ENCODE results near the gene ZC3H6. TPM values are rescaled to one million over a fixed set of nuclear protein-coding genes. Genes with fewer than 3 reads are reported as not detected.

ZC3H6 gene
- 21.8 TPM for total RNA-seq
- long read RNA-seq, full-length matches to known transcripts = 1 of 20 reads
- long read RNA-seq, partial matches to known transcripts = 12 of 20 reads
- long read RNA-seq, other reads (novel, unspliced or antisense) = 7 of 20 reads

DNA sequence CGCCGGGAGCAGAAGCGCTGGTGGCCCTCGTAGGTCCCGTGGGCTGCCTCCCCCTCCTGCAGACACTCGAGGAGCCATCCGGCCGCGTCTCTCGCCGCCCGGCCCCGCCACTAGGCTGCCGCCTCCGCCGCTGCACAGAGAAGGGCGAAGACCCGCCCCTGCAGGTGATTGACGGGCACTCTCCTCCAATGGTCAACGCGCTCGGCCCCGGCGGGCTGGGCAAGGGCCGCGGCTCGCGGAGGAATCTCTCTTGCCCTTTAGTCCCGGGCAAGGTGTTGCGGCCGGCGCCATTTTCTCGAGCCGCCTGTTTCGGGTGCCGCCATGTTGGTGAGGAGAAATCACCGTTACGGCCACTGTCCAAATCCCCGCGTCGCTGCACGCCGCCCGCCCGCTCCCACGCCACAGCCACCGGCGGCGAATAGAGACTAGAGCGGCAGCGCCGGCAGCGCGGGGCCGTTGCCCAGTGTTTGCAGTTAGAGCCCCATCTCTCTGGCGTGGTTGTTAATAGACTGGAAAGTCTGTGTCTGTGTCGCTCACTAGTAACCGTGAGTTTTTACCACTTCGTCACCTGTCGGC, at the start of gene ZC3H6:
Gene ZC3H6, plus strand, starts transcription at position 287 of the 576 bp plus-strand sequence. CDS start 398 bp downstream, outside the sequence.
- intact Hi-C loops (cut with micrococcal nuclease) = no loop called here
- peak; percentile 98 for ATAC-seq
- DNase-seq = peak; percentile 99

- DNase-seq (no peak), ATAC-seq (peak; percentile 21)
Measured at GRCh38 chr2:112229348-112229747, 46.0 kb upstream of the ZC3H6 start.

DNA sequence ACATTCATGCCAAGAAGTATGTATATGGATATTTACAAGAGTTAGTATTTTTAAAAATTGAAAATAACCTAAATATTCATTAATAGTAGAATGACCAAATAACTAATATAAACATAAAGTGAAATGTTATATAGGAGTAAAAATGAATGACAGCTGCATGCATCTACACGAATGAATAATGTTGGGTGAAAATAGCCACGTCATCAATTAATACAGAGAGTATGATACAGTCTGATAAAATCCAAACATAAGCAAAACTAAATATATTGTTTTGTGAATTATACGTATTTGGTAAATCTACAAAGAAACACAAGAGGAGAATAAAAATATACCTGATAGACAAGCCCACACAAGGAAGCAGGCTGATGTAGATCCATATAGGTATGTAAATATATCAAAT, 45.0 kb upstream of the ZC3H6 start:
- no peak for DNase-seq
- ATAC-seq = no peak
- intact Hi-C loops (cut with micrococcal nuclease) = no loop called here

More at GRCh38 chr2:112229348-112229747, 46.0 kb upstream of the ZC3H6 start:
- intact Hi-C loops (cut with micrococcal nuclease) = no loop called here

GRCh38 chr2:112239862-112240261, 35.5 kb upstream of the ZC3H6 start:
- no peak for DNase-seq
- no peak for ATAC-seq
- intact Hi-C loops (cut with micrococcal nuclease) = no loop called here

DNA sequence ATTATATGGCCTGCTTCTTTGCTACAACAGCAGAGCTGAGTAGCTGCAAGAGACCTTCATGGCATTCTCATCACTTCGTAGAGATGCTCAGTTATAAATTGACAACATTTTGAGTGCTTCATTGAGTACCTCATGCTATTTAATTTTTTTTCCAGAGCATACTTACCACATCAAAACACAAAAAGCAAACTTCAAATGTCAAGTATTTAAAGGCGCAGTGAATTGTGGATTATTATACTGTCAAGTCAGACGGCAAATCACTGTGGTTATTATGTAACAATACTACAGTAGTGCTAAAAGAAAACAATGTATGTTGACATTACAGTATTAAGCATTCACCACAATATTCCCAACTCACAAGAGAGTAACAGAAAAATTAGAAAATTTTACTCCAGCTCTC, 33.0 kb upstream of the ZC3H6 start:
- ATAC-seq (no peak), DNase-seq (no peak)
- intact Hi-C loops (cut with micrococcal nuclease) = no loop called here

DNA sequence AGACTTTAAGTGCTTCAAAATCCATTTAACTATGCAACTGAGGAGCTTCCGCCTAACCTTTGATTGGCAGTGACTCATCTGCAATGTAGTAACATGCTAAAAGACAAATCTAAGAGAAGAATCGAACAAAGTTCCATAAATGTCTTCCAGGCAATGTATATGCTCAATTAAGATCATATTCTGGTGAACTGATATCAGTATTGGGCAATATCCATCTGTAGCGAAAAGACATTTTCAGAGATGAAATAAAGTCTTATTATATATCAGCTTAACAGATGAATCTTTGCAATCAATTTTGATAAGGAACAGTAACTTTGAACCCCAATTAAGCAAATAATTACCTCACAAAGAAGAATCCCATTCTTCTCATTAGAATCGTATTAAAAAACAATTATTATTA, 32.2 kb upstream of the ZC3H6 start:
- ATAC-seq = no peak
- no peak for DNase-seq
- intact Hi-C loops (cut with micrococcal nuclease) = no loop called here

- ATAC-seq = no peak
- intact Hi-C loops (cut with micrococcal nuclease) = no loop called here
- no peak for DNase-seq
Measured at GRCh38 chr2:112244854-112245253, 30.5 kb upstream of the ZC3H6 start.

DNA sequence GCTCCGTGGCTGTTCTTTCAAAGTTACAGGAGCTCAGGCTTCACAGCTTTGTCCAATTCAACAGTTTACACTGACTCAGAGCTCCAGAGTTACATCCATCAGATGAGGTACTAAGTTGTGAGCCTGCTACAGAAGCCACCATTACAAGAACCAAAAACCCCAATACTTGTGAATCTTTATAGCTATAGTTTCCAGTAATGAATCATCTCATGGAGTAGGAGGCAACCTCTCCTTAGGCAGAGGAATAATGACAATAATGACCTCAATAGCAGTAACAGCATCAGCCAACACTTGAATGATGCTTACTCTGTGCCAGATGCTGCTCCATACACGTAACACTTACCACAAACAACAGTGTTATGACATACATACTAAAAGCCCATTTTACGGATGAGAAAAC, 24.1 kb upstream of the ZC3H6 start:
- no peak for ATAC-seq
- intact Hi-C loops (cut with micrococcal nuclease) = no loop called here

GRCh38 chr2:112253261-112253815, 22.1 kb upstream of the ZC3H6 start:
- ATAC-seq = no peak
- intact Hi-C loops (cut with micrococcal nuclease) = no loop called here
- no peak for DNase-seq

More for the DNA sequence above, 24.1 kb upstream of the ZC3H6 start:
- DNase-seq = no peak

DNA sequence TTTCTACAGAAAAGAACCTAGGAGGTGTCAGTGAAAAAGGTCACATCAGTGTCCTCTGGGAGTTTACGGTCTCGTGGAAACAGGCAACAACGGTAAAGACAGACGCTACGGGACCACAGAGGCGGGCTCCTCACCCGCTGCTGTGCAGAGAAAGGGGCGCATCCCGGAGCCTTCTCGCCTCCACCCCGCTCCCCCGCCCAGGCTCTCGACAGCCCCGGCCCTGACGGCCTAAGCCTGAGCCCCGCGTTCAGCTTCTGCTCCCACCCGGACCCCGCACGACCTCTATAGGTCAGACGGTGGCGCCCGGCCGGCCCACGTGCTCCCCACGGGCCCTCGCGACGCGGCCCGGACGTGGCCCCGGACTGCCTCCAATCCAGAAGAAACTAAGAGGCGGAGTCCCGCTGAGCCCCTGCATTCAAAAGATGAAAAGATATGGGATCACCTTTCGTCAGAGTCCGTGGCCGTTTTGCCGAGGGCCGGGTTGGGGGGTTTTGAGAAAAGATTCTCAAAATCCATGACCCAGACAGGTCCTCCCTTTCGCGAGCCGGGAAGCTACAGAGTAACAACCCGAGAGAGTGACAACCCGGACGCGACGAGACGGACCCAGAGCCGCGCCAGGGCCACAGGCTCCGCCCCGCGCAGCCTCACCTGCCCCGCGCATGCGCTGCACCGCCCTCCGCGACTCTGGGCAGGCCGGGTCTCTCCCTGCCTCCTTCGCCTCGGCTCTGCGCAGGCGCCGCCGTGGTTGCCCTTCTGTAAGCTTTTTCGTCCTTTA, 20.7 kb upstream of the ZC3H6 start, which contains the start of gene ZC3H8:
Gene ZC3H8, minus strand, starts transcription at position 577 of the 775 bp plus-strand sequence. Its CDS starts 61 bp downstream, at position 516.
- intact Hi-C loops (cut with micrococcal nuclease) = no loop called here
- ATAC-seq (peak; percentile 99), DNase-seq (peak; percentile 98)

DNA sequence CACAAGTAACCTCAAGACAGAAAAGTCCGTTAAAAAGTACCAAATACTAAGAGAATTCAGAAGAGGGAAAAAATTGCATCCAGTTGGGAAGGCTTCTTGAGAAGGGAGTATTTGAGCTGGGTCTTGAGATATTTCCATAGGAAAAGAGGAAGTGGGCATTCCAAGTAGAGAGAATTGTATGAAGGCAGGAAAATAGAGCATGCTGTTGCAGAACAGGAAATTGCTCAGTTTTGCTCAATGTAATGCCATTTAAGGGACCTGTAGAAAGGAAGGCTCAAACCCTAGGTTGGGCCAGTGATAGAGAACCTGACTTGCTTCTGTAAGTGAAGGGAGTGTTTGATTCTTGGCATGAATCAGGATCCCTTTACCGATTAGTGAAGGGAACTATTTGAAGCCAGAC, 19.5 kb upstream of the ZC3H6 start:
- intact Hi-C loops (cut with micrococcal nuclease) = no loop called here
- ATAC-seq (no peak), DNase-seq (no peak)

DNA sequence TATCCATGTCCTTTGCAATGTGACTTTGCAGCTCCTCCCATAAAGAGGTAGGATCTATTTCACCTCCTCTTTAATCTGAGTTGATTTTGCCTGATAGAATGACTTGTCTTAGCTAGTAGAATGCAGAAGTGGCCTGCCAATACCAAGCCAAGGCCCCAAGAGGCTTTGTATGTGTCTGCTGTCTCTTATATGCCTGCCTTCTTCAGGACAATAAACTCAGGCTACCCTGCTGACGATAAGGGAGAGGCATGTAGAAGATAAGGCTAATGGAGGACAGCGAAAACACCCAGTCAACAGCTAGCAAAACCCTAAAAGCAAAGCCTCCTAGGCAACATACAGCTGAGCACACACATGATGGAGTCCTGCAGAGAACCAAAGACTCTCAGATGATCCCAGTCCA, 18.7 kb upstream of the ZC3H6 start:
- intact Hi-C loops (cut with micrococcal nuclease) = no loop called here
- no peak for DNase-seq
- ATAC-seq = no peak

DNA sequence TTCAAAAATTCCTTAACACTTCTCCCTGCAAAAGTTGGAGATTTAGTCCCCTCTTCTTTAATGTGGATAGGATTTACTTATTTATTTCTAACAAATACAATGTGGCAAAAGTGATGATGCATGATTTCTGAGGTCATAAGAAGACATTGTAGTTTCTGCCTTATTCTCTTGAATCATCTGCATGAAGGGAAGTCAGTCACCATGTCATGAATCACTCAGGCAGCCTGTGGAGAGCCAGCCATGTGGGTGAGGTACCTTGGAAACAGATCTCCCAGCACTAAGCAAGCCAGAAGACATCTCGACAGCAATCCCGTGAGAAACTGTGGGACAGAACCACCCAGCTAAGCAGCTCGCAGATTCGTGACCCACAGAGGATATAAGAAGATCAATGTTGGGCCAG, 17.8 kb upstream of the ZC3H6 start:
- intact Hi-C loops (cut with micrococcal nuclease) = no loop called here
- ATAC-seq (no peak), DNase-seq (no peak)

DNA sequence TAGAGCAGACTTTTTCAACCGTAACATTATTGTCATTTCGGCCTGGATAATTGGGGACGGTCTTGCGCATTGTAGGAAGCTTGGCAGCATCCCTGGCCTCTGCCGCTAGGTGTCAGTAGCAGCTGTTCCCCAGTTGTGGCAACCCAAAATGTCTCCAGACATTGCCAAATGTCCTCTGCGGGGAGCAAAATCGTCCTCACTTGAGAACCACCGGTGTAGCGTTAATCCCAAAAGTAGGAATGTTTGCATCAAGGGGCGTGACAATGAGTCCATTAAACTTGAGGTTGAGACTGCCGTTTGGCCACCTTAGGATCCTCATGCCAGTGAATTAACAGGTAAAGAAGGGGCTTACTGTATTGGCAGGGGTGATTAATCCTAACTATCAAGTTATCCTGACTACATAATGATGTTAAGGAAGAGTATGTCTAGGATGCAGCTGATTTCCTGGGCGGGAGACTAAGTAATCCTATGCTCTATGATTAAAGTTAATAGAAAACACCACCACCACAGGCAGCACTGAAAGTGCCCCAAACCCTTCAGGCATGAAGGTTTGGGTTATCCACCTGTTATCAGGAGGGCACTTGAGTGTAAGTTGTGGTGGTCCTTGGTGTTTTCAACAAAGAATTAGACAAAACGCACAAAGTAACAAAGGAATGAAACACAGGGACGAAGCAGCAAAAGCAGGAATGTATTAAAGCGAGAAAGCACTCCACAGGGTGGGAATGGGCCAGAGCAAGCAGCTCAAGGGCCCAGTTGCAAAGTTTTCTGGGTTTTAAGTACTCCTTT, 15.7 kb upstream of the ZC3H6 start:
- peak; percentile 62 for ATAC-seq
- DNase-seq = peak; percentile 87
- intact Hi-C loops (cut with micrococcal nuclease) = no loop called here

DNA sequence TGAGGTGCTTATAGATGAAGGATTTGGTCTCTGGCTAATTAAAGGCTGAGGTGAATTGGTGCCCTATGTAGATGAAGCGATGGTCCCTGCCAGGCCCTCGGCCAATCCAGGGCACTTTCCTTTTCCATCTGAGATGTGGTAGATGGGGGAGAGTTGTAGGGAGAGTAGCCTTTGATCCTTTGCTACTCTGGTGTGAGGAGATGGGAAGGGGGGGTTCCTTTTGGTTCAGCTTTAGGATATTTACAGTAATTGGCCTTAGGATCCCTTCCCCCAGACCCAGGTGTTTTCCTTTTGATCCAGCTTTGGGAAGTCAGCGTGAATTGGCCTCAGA, 15.1 kb upstream of the ZC3H6 start:
- ATAC-seq (no peak), DNase-seq (no peak)

DNA sequence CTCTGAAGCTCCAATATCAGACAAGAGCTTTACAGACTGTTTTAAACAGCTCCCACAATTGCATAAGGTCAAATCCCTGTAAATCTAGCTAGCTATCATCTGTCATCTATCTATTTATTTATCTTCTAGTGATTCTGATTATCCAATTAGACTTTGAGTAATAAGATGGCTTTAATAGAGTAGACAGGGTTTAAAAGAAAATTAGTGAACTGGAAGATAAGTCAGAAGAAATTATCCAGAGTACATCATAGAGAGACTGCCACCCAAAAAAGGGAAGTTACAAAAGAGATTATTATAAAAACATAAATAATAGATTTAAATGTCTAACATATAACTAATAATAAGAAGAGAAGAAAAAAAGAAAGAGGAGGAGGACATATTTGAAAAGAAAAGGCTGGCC, 12.5 kb upstream of the ZC3H6 start:
- no peak for DNase-seq
- intact Hi-C loops (cut with micrococcal nuclease) = no loop called here
- no peak for ATAC-seq

More for the DNA sequence above, 15.1 kb upstream of the ZC3H6 start:
- intact Hi-C loops (cut with micrococcal nuclease) = no loop called here

DNA sequence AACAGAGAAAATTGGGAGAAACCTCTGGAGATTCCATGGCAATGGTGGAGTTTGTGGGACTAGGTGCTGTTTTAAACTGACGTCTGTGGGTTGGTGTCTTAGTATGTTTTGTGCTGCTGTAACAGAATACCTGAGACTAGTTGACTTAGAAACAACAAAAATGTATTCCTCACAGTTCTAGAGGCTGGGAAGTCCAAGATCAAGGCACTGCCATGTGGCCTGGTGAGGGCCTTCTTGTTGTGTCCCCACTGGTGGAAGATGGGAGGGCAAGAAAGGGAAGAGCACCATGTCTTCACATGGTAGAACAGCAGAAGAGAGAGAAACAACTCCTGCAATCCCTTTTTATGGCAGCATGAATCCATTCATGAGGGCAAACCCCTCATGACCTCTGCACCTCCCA, 6.8 kb upstream of the ZC3H6 start:
- DNase-seq (no peak), ATAC-seq (no peak)
- intact Hi-C loops (cut with micrococcal nuclease) = no loop called here

GRCh38 chr2:112272669-112273068, 2.7 kb upstream of the ZC3H6 start:
- DNase-seq = no peak
- intact Hi-C loops (cut with micrococcal nuclease) = no loop called here
- ATAC-seq = no peak

DNA sequence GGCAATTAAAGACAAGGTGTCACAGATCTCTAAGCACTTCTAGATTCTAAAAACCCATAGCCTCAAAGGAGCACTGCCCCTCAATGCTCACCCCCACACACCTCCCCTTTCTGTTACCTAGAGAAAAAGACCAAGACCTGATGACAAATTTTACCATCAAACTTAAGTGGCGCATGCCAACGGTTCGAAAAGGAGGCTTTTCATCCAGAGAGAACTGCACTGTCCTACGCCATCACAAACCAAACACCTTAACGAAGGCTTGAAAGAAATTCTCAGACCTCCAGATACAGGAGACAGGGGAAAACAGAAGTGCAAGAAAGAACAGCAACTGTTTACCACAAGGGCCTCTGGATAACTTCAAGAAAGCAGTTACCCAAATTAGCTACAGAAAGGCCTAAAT, 2.0 kb upstream of the ZC3H6 start:
- ATAC-seq (no peak), DNase-seq (no peak)
- intact Hi-C loops (cut with micrococcal nuclease) = no loop called here

Data from left ventricle myocardium superior (tissue), 1 donor.